Measurements from ENCODE around the gene SEPTIN12. TPM values are rescaled to one million over a fixed set of nuclear protein-coding genes. Genes with fewer than 3 reads are reported as not detected.

The SEPTIN12 gene
- total and polyA plus RNA-seq, 2 of the 8 experiments (the other 6 are each of a cell fraction or from before 2014, with no cell fraction given): 0.24 TPM; not detected in 1

GRCh38 chr16:4771646-4772045 is 16.5 kb downstream of the SEPTIN12 start:
- Histone ChIP-seq H2BK12ac (ENCODE audit: low read depth, low read length) (no peak overlapping the region), H3K23ac (ENCODE audit: insufficient read length) (no peak overlapping the region), H3K27me3 (replicated peaks in 1 of 4; ENCODE audit: control insufficient read depth in 3 of 4, extremely low read depth in 1 of 4, insufficient read depth in 3 of 4, low read length in 3 of 4) (no peaks in the 10 kb centered on the region), H2AFZ (ENCODE audit: low read length) (no peak overlapping the region), H2BK15ac (ENCODE audit: low read length) (no peak overlapping the region), H3K14ac (ENCODE audit: insufficient read length) (no peak overlapping the region), H3K4ac (replicated peaks; ENCODE audit: insufficient read length, low read depth, low read length) (no peak overlapping the region), H3K4me3 (ENCODE audit: extremely low read depth in 1 of 4, insufficient read depth in 2 of 4, low read depth in 3 of 4, low read length in 4 of 4) (no peak overlapping the region), H2BK20ac (ENCODE audit: low read length) (no peak overlapping the region), H2BK120ac (replicated peaks; ENCODE audit: low read depth, low read length) (no peak overlapping the region), H3K79me2 (ENCODE audit: control insufficient read depth in 1 of 2, insufficient read depth in 2 of 2, low read length in 2 of 2) (0 out of 4 replicates have a peak, but pooled peaks cover 0 to under 1% of the 10 kb centered on the region in 2 experiments), H4K91ac (replicated peaks; ENCODE audit: insufficient read length, low read length) (no peak overlapping the region), H2AK5ac (ENCODE audit: low read depth, low read length) (no peak overlapping the region), H2BK5ac (ENCODE audit: low read depth, low read length) (no peak overlapping the region), H3K9ac (replicated peaks in 1 of 4; ENCODE audit: extremely low read depth in 1 of 4, low read depth in 3 of 4, low read length in 3 of 4) (no peak overlapping the region), H3K23me2 (ENCODE audit: low read depth, low read length) (peaks cover 10% of the 10 kb centered on the region), H4K5ac (ENCODE audit: insufficient read length, low read depth, low read length) (no peak overlapping the region), H3K18ac (ENCODE audit: extremely low read depth, low read length) (no peak overlapping the region), H3K79me1 (ENCODE audit: low read depth, low read length) (no peaks in the 10 kb centered on the region), H3K56ac (replicated peaks; ENCODE audit: insufficient read length, low read depth, low read length) (no peak overlapping the region), H3K9me3 (ENCODE audit: insufficient read depth in 2 of 2, low read depth in 1 of 2, low read length in 1 of 2) (no peaks in the 10 kb centered on the region), H4K20me1 (replicated peaks in 1 of 2; ENCODE audit: control insufficient read depth in 1 of 2, insufficient read depth in 2 of 2, low read length in 2 of 2) (no peaks in the 10 kb centered on the region), H3K36me3 (ENCODE audit: control insufficient read depth in 2 of 4, insufficient read depth in 4 of 4, low read length in 3 of 4) (no peaks in the 10 kb centered on the region), H3K27ac (ENCODE audit: low read depth, low read length) (no peak overlapping the region), H4K8ac (ENCODE audit: extremely low read depth, insufficient read depth, low read length) (no peak overlapping the region), H3K4me1 (replicated peaks in 1 of 4; ENCODE audit: control insufficient read depth in 3 of 4, insufficient read depth in 4 of 4, low read length in 3 of 4) (peaks cover 0 to 3% (median 1%) of the 10 kb centered on the region in 4 experiments; a peak in 2 of 7 replicates), H3K4me2 (ENCODE audit: insufficient read depth in 1 of 2, low read depth in 2 of 2, low read length in 2 of 2) (no peak overlapping the region)
- ChIA-PET CTCF (ENCODE audit: partially characterized antibody) (interaction anchor here (1.1 kb wide), 1 partner anchor 16 kb away, joined by 3 read pairs; no protein-coding TSS in a partner anchor), POLR2A (ENCODE audit: partially characterized antibody) (interaction anchor here (1.1 kb wide), 2 partner anchors 10 to 73 kb away, joined by 3 read pairs; no protein-coding TSS in a partner anchor)
- DNase-seq (ENCODE audit: low read depth in 1 of 2, low spot score in 2 of 2) (no peak), FAIRE-seq (no peak)
- WGBS, 2 experiments (ENCODE audit: extremely low coverage in 1 of 2, insufficient coverage in 1 of 2, insufficient read length in 1 of 2, insufficient replicate concordance in 2 of 2, low coverage in 1 of 2, low lambda C conversion rate in 2 of 2, missing lambda C conversion rate in 1 of 2): 78% methylated on average over 3 of the region's 3 CpGs; no CpG with 5 or more reads in 1 of the 2 experiments
- TF ChIP-seq CHD1 (IDR thresholded peaks at IDR 0.05; ENCODE audit: low read depth, low read length) (no peak), POLR2AphosphoS5 (IDR thresholded peaks at IDR 0.05; ENCODE audit: low read depth, low read length) (no peak), GTF2F1 (IDR thresholded peaks at IDR 0.05; ENCODE audit: borderline replicate concordance, low read depth, low read length) (no peak), SP1 (IDR thresholded peaks at IDR 0.05; ENCODE audit: low read depth, low read length) (no peak), ASH2L (IDR thresholded peaks at IDR 0.05; ENCODE audit: low read length) (no peak), CEBPB (IDR thresholded peaks at IDR 0.05; ENCODE audit: low read depth, low read length) (no peak), SIRT6 (IDR thresholded peaks at IDR 0.05; ENCODE audit: low read length) (no peak), EZH2 (IDR thresholded peaks at IDR 0.05; ENCODE audit: low read depth, low read length, severe bottlenecking) (no peak), EGR1 (IDR thresholded peaks at IDR 0.05; ENCODE audit: borderline replicate concordance, low read depth, low read length) (no peak), BACH1 (IDR thresholded peaks at IDR 0.05; ENCODE audit: low read length) (no peak), BRCA1 (IDR thresholded peaks at IDR 0.05; ENCODE audit: low read depth, low read length) (no peak), SP4 (IDR thresholded peaks at IDR 0.05; ENCODE audit: low read length) (no peak), CBX5 (IDR thresholded peaks at IDR 0.05; ENCODE audit: low read depth, low read length) (no peak), BCL11A (IDR thresholded peaks at IDR 0.05; ENCODE audit: low read depth in 2 of 2, low read length in 2 of 2) (no peak), YY1 (IDR thresholded peaks at IDR 0.05; ENCODE audit: low read depth, low read length) (no peak), KDM4A (IDR thresholded peaks at IDR 0.05; ENCODE audit: low read depth, low read length, severe bottlenecking) (no peak), ZNF274 (IDR thresholded peaks at IDR 0.05; ENCODE audit: borderline replicate concordance, extremely low read depth, low read length) (no peak)

Measured in H1 (cell line).